H1 (cell line): ENCODE results near the gene GMFB.

Experiments used
- ASH2L ChIP-seq: fragments of 200-600, 300-600 bp; sonication (generic); IDR thresholded peaks from one replicate; pipeline ENCODE4 v1.7.1; 2017; ENCODE audit warnings: low read length
- HDAC2 ChIP-seq, 2 experiments: fragments of 300-600 bp in 1 of 2; sonication (generic) in 1 of 2; IDR thresholded peaks; 2 replicates each; pipeline ENCODE4 v1.6.1; 2011 to 2012; ENCODE audit warnings: low read depth in 2 of 2, low read length in 2 of 2, mild to moderate bottlenecking in 2 of 2, moderate library complexity in 2 of 2, borderline replicate concordance in 1 of 2, inconsistent platforms in 1 of 2
- POLR2A ChIP-seq, 2 experiments: IDR thresholded peaks; 1 replicate in 1 of 2; 2 replicates in 1 of 2; pipeline ENCODE4 v1.6.1; 2011; ENCODE audit warnings: low read depth in 2 of 2, low read length in 2 of 2, mild to moderate bottlenecking in 2 of 2; ENCODE audit errors: control extremely low read depth in 1 of 2
- POLR2AphosphoS5 ChIP-seq: IDR thresholded peaks from 2 replicates; pipeline ENCODE4 v1.6.1; 2011; ENCODE audit warnings: low read depth, low read length
- YY1 ChIP-seq: IDR thresholded peaks from 2 replicates; pipeline ENCODE4 v1.6.1; 2011; ENCODE audit warnings: low read depth, mild to moderate bottlenecking, low read length
- TF ChIP-seq, protein P1 (sequence below), 3 experiments: IDR thresholded peaks; 1 replicate in 2 of 3; 2 replicates in 1 of 3; pipeline versions ENCODE4 v1.5.1 to v1.6.1; 2011; ENCODE audit warnings: low read length in 3 of 3, mild to moderate bottlenecking in 3 of 3, inconsistent platforms in 2 of 3, low read depth in 1 of 3, moderate library complexity in 1 of 3; ENCODE audit not compliant: insufficient read depth in 1 of 3; ENCODE audit errors: control extremely low read depth in 1 of 3
- TF ChIP-seq, protein P2 (sequence below): IDR thresholded peaks from 2 replicates; pipeline ENCODE4 v1.6.1; 2011; ENCODE audit warnings: low read length, improper control_type of control experiment

DNA sequence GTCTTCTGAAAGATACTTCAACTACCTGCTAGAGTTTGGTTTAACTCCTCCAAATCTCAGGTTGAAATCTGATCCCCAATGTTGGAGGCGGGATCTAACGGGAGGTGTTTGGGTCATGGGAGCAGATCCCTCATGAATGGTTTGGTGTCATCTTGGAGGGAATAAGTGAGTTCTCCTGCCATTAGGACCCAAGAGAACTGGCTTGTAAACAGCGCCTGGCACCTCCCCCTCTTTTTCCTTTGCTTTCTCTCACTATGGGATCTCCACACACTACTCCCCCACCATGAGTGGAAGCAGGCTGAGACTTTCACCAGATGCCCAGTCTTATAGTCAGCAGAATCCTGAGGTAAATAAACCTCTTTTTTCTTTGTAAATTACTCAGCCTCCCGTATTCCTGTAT lies 50.1 kb downstream of the GMFB start:
- TF ChIP-seq POLR2A (IDR thresholded peaks at IDR 0.05; ENCODE audit: control extremely low read depth in 1 of 2, low read depth in 2 of 2, low read length in 2 of 2): no peak
- TF ChIP-seq, protein P1, sequence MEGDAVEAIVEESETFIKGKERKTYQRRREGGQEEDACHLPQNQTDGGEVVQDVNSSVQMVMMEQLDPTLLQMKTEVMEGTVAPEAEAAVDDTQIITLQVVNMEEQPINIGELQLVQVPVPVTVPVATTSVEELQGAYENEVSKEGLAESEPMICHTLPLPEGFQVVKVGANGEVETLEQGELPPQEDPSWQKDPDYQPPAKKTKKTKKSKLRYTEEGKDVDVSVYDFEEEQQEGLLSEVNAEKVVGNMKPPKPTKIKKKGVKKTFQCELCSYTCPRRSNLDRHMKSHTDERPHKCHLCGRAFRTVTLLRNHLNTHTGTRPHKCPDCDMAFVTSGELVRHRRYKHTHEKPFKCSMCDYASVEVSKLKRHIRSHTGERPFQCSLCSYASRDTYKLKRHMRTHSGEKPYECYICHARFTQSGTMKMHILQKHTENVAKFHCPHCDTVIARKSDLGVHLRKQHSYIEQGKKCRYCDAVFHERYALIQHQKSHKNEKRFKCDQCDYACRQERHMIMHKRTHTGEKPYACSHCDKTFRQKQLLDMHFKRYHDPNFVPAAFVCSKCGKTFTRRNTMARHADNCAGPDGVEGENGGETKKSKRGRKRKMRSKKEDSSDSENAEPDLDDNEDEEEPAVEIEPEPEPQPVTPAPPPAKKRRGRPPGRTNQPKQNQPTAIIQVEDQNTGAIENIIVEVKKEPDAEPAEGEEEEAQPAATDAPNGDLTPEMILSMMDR (IDR thresholded peaks at IDR 0.05; ENCODE audit: control extremely low read depth in 1 of 3, insufficient read depth in 1 of 3, low read depth in 1 of 3, low read length in 3 of 3): no peak
- no peak for TF ChIP-seq ASH2L
- TF ChIP-seq HDAC2 (IDR thresholded peaks at IDR 0.05; ENCODE audit: borderline replicate concordance in 1 of 2, low read depth in 2 of 2, low read length in 2 of 2): no peak
- TF ChIP-seq, protein P2, sequence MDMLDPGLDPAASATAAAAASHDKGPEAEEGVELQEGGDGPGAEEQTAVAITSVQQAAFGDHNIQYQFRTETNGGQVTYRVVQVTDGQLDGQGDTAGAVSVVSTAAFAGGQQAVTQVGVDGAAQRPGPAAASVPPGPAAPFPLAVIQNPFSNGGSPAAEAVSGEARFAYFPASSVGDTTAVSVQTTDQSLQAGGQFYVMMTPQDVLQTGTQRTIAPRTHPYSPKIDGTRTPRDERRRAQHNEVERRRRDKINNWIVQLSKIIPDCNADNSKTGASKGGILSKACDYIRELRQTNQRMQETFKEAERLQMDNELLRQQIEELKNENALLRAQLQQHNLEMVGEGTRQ: no peak
- TF ChIP-seq YY1: no peak
- TF ChIP-seq POLR2AphosphoS5: no peak
